ENCODE data around the gene IMPDH1. TPM values are rescaled to one million over a fixed set of nuclear protein-coding genes. Genes with fewer than 3 reads are reported as not detected.

Gene IMPDH1
- total and polyA plus RNA-seq, 9 of the 15 experiments (the other 6 are each of a cell fraction or from before 2014, with no cell fraction given), result 0.80 to 118 (median 64.3) TPM

- TF ChIP-seq YY1 (IDR thresholded peaks at IDR 0.05; ENCODE audit: borderline replicate concordance in 1 of 3, control insufficient read depth in 1 of 3, extremely low read depth in 1 of 3, insufficient read depth in 3 of 3, insufficient read length in 1 of 3, insufficient replicate concordance in 2 of 3, low read depth in 1 of 3, low read length in 2 of 3) (no peak), ZNF830 (CRISPR knock-in tag; IDR thresholded peaks at IDR 0.05) (no peak), TAL1 (IDR thresholded peaks at IDR 0.05) (no peak), ZHX1 (conservative IDR thresholded peaks at IDR 0.05; ENCODE audit: low read length) (no peak), ATF4 (CRISPR knock-in tag; IDR thresholded peaks at IDR 0.05) (no peak), NR4A1 (CRISPR knock-in tag; IDR thresholded peaks at IDR 0.05) (no peak), NR4A1 (tag; IDR thresholded peaks at IDR 0.05) (no peak), SNRNP70 (optimal IDR thresholded peaks at IDR 0.05; ENCODE audit: low read depth, low read length) (no peak), ETS2 (tag; IDR thresholded peaks at IDR 0.05; ENCODE audit: borderline replicate concordance, poor library complexity, severe bottlenecking) (no peak), SMARCE1 (IDR thresholded peaks at IDR 0.05) (no peak), CHD7 (IDR thresholded peaks at IDR 0.05; ENCODE audit: low read depth, low read length) (no peak)
These were observed 48.1 kb downstream of the IMPDH1 start, which contains the start of gene PRRT4 (continued) for GRCh38 chr7:128361411-128362379.
